ENCODE measurements around the gene MYO7A. TPM values are rescaled to one million over a fixed set of nuclear protein-coding genes. Genes with fewer than 3 reads are reported as not detected.

MYO7A gene
- polyA plus RNA-seq, 1 donor (not counting 4 experiments of a cell fraction or from before 2014, with no cell fraction given) = 0.75 TPM

GRCh38 chr11:77117492-77117891 lies 10.6 kb upstream of the MYO7A start:
- H3K9me3 ChIP-seq (ENCODE audit: control insufficient read depth, low read depth, low read length) = no peaks in the 10 kb centered on the region
- H3K9ac ChIP-seq (ENCODE audit: control insufficient read depth, extremely low read depth, insufficient read depth, low read length) = no peak overlapping the region
- DNase-seq (ENCODE audit: low read depth, low spot score) (no peak), FAIRE-seq (no peak)
- no peaks in the 10 kb centered on the region for H3K4me1 ChIP-seq (ENCODE audit: control insufficient read depth, extremely low read depth, insufficient read depth, low read length)
- no peak overlapping the region for H2AFZ ChIP-seq (ENCODE audit: control insufficient read depth, low read length)
- no peak overlapping the region for H3K27ac ChIP-seq (ENCODE audit: control insufficient read depth, insufficient read depth, low read length)
- TF ChIP-seq CTCF (optimal IDR thresholded peaks at IDR 0.05 in 1 of 3, IDR thresholded peaks at IDR 0.05 in 1 of 3, conservative IDR thresholded peaks at IDR 0.05 in 1 of 3; ENCODE audit: extremely low read depth in 1 of 3, insufficient read depth in 2 of 3, low read length in 3 of 3) (no peak), EZH2 (IDR thresholded peaks at IDR 0.05; ENCODE audit: low read length) (no peak)
- H3K27me3 ChIP-seq (ENCODE audit: control insufficient read depth, extremely low read depth, insufficient read depth, low read length) = no peaks in the 10 kb centered on the region
- no peak overlapping the region for H3K4me3 ChIP-seq (ENCODE audit: control insufficient read depth in 2 of 3, extremely low read depth in 1 of 3, insufficient read depth in 2 of 3, low read depth in 1 of 3, low read length in 3 of 3)
- H4K20me1 ChIP-seq (ENCODE audit: control insufficient read depth, extremely low read depth, insufficient read depth, low read length) = no peaks in the 10 kb centered on the region
- dilution Hi-C loops (cut with MboI; ENCODE audit: extremely low pct_ligation_motif_present, low sequenced_read_pairs) = no loop called here
- no peak overlapping the region for H3K4me2 ChIP-seq (ENCODE audit: control insufficient read depth, extremely low read depth, insufficient read depth, low read depth, low read length)
- no peaks in the 10 kb centered on the region for H3K36me3 ChIP-seq (ENCODE audit: control insufficient read depth in 2 of 2, extremely low read depth in 1 of 2, insufficient read depth in 2 of 2, low read length in 2 of 2)
- no peaks in the 10 kb centered on the region for H3K9me1 ChIP-seq (ENCODE audit: control insufficient read depth, extremely low read depth, insufficient read depth, low read length)
- H3K79me2 ChIP-seq (ENCODE audit: control insufficient read depth, insufficient read depth, low read length) = no peaks in the 10 kb centered on the region

- no peak for FAIRE-seq
- Histone ChIP-seq H3K9ac (ENCODE audit: control insufficient read depth, extremely low read depth, insufficient read depth, low read length) (no peak overlapping the region), H3K79me2 (ENCODE audit: control insufficient read depth, insufficient read depth, low read length) (no peaks in the 10 kb centered on the region), H3K4me1 (ENCODE audit: control insufficient read depth, extremely low read depth, insufficient read depth, low read length) (no peaks in the 10 kb centered on the region), H4K20me1 (ENCODE audit: control insufficient read depth, extremely low read depth, insufficient read depth, low read length) (no peaks in the 10 kb centered on the region), H3K4me3 (ENCODE audit: control insufficient read depth in 2 of 3, extremely low read depth in 1 of 3, insufficient read depth in 2 of 3, low read depth in 1 of 3, low read length in 3 of 3) (no peak overlapping the region), H3K27me3 (ENCODE audit: control insufficient read depth, extremely low read depth, insufficient read depth, low read length) (no peaks in the 10 kb centered on the region), H3K4me2 (ENCODE audit: control insufficient read depth, extremely low read depth, insufficient read depth, low read depth, low read length) (no peak overlapping the region), H2AFZ (ENCODE audit: control insufficient read depth, low read length) (no peak overlapping the region), H3K36me3 (ENCODE audit: control insufficient read depth in 2 of 2, extremely low read depth in 1 of 2, insufficient read depth in 2 of 2, low read length in 2 of 2) (no peaks in the 10 kb centered on the region), H3K9me1 (ENCODE audit: control insufficient read depth, extremely low read depth, insufficient read depth, low read length) (no peaks in the 10 kb centered on the region), H3K27ac (ENCODE audit: control insufficient read depth, insufficient read depth, low read length) (no peak overlapping the region), H3K9me3 (ENCODE audit: control insufficient read depth, low read depth, low read length) (no peaks in the 10 kb centered on the region)
- no peak for DNase-seq (ENCODE audit: low read depth, low spot score)
- no peak for TF ChIP-seq CTCF (optimal IDR thresholded peaks at IDR 0.05 in 1 of 3, IDR thresholded peaks at IDR 0.05 in 1 of 3, conservative IDR thresholded peaks at IDR 0.05 in 1 of 3; ENCODE audit: extremely low read depth in 1 of 3, insufficient read depth in 2 of 3, low read length in 3 of 3)
- no peak for TF ChIP-seq EZH2 (IDR thresholded peaks at IDR 0.05; ENCODE audit: low read length)
- dilution Hi-C loops (cut with MboI; ENCODE audit: extremely low pct_ligation_motif_present, low sequenced_read_pairs) = no loop called here
Measured at GRCh38 chr11:77118086-77118485, 10.0 kb upstream of the MYO7A start.

Measured in keratinocyte (primary cell).